ENCODE data around the gene TACR2. TPM values are rescaled to one million over a fixed set of nuclear protein-coding genes. Genes with fewer than 3 reads are reported as not detected.

The TACR2 gene
- total and polyA plus RNA-seq, 7 donors: 6.0 to 184 (median 162) TPM; not detected in 1

GRCh38 chr10:69409176-69409495, 7.6 kb downstream of the TACR2 start:
- Histone ChIP-seq H3K9me3 (no peaks in the 10 kb centered on the region), H3K27me3 (no peaks in the 10 kb centered on the region), H3K36me3 (peaks cover 8 to 29% (median 15%) of the 10 kb centered on the region in 4 donors), H3K4me3 (peak overlapping the region in 3 of 4 donors; percentile 37 to 44 (median 41)), H3K4me1 (peaks cover 0 to 89% (median 70%) of the 10 kb centered on the region in 4 donors), H3K27ac (peak overlapping the region; percentile 88 to 97 (median 94))
- TF ChIP-seq CTCF (IDR thresholded peaks at IDR 0.05) (peak in 1 of 4 experiments; percentile 33), POLR2AphosphoS5 (IDR thresholded peaks at IDR 0.05) (no peak), POLR2A (IDR thresholded peaks at IDR 0.05) (no peak), EP300 (IDR thresholded peaks at IDR 0.05) (no peak)
- DNase-seq: no peak
- intact Hi-C loops (cut with DNase I): loop anchor here (10.0 kb wide), 1 partner anchor 226 kb away; the partner anchor contains the start of gene FAM241B
- WGBS, 2 donors: 20 to 23% methylated on average over 7 of the region's 7 CpGs

GRCh38 chr10:69408318-69409175, 8.2 kb downstream of the TACR2 start:
- intact Hi-C loops (cut with DNase I): loop anchor here (10.0 kb wide), 1 partner anchor 226 kb away; the partner anchor contains the start of gene FAM241B
- WGBS, 2 donors: 3% methylated on average over 64 of the region's 64 CpGs
- H3K27me3 ChIP-seq: no peaks in the 10 kb centered on the region
- H3K4me1 ChIP-seq: peaks cover 0 to 94% (median 76%) of the 10 kb centered on the region in 4 donors
- H3K9me3 ChIP-seq: no peaks in the 10 kb centered on the region
- H3K4me3 ChIP-seq: peak overlapping the region; percentile 14 to 44 (median 39)
- peak; percentile 98 for DNase-seq
- TF ChIP-seq CTCF (IDR thresholded peaks at IDR 0.05): peak in 2 of 4 experiments; percentile 43 to 79
- TF ChIP-seq POLR2A (IDR thresholded peaks at IDR 0.05): no peak
- peak in 1 of 4 donors; percentile 54 for TF ChIP-seq EP300 (IDR thresholded peaks at IDR 0.05)
- TF ChIP-seq POLR2AphosphoS5 (IDR thresholded peaks at IDR 0.05): peak; percentile 64 to 76 (median 66)
- peaks cover 14 to 35% (median 18%) of the 10 kb centered on the region in 4 donors for H3K36me3 ChIP-seq
- peak overlapping the region; percentile 88 to 97 (median 94) for H3K27ac ChIP-seq

GRCh38 chr10:69407621-69408301, 9.0 kb downstream of the TACR2 start:
- WGBS, 2 donors: 70 to 77% methylated on average over 14 of the region's 14 CpGs
- H3K9me3 ChIP-seq: no peaks in the 10 kb centered on the region
- no peaks in the 10 kb centered on the region for H3K27me3 ChIP-seq
- intact Hi-C loops (cut with DNase I): loop anchor here (10.0 kb wide), 1 partner anchor 227 kb away; the partner anchor contains the start of gene FAM241B
- H3K4me3 ChIP-seq: peak overlapping the region in 3 of 4 donors; percentile 22 to 44 (median 31)
- peak overlapping the region; percentile 88 to 97 (median 94) for H3K27ac ChIP-seq
- TF ChIP-seq EP300 (IDR thresholded peaks at IDR 0.05) (no peak), POLR2A (IDR thresholded peaks at IDR 0.05) (no peak), CTCF (IDR thresholded peaks at IDR 0.05) (no peak), POLR2AphosphoS5 (IDR thresholded peaks at IDR 0.05) (no peak)
- H3K36me3 ChIP-seq: peaks cover 14 to 40% (median 18%) of the 10 kb centered on the region in 4 donors
- H3K4me1 ChIP-seq: peaks cover 0 to 94% (median 79%) of the 10 kb centered on the region in 4 donors
- DNase-seq: no peak

- Histone ChIP-seq H3K36me3 (peaks cover 14 to 46% (median 18%) of the 10 kb centered on the region in 4 donors), H3K27ac (peak overlapping the region; percentile 88 to 97 (median 94)), H3K27me3 (no peaks in the 10 kb centered on the region), H3K9me3 (no peaks in the 10 kb centered on the region), H3K4me3 (no peak overlapping the region), H3K4me1 (peaks cover 0 to 93% (median 79%) of the 10 kb centered on the region in 4 donors)
- no peak for DNase-seq
- intact Hi-C loops (cut with DNase I): loop anchor here (10.0 kb wide), 1 partner anchor 228 kb away; the partner anchor contains the start of gene FAM241B
- no peak for TF ChIP-seq EP300 (IDR thresholded peaks at IDR 0.05)
- no peak for TF ChIP-seq CTCF (IDR thresholded peaks at IDR 0.05)
- no peak for TF ChIP-seq POLR2A (IDR thresholded peaks at IDR 0.05)
- no peak for TF ChIP-seq POLR2AphosphoS5 (IDR thresholded peaks at IDR 0.05)
- WGBS, 2 donors: 78 to 80% methylated on average over 6 of the region's 6 CpGs
These were observed 9.7 kb downstream of the TACR2 start for GRCh38 chr10:69406816-69407580.

Data from sigmoid colon (tissue), 7 donors.